GM12874 (cell line): Measurements from ENCODE around the gene ADAMTS6.
A peak's percentile ranks its signal among the peaks of the same experiment; 100 is the strongest.

Experiments used
- CTCF ChIP-seq: IDR thresholded peaks from 2 replicates; pipeline ENCODE4 v1.5.1; 2011; ENCODE audit warnings: low read depth, mild to moderate bottlenecking, control low read depth, low read length, moderate library complexity; ENCODE audit not compliant: insufficient read depth

Gene ADAMTS6

GRCh38 chr5:65485405-65485804 lies 3.7 kb upstream of the ADAMTS6 start:
- TF ChIP-seq CTCF = no peak

GRCh38 chr5:65483546-65484346 lies 2.0 kb upstream of the ADAMTS6 start:
- TF ChIP-seq CTCF = peak; percentile 19; the same call in 1 of the 2 replicates

GRCh38 chr5:65482736-65483545 lies 1.2 kb upstream of the ADAMTS6 start:
- no peak for TF ChIP-seq CTCF

- no peak for TF ChIP-seq CTCF
Measured at GRCh38 chr5:65482296-65482735, 596 bp upstream of the ADAMTS6 start.

- TF ChIP-seq CTCF = no peak
Measured at GRCh38 chr5:65481171-65481581, 544 bp downstream of the ADAMTS6 start.

- TF ChIP-seq CTCF = no peak
Measured at GRCh38 chr5:65480306-65480865, 1.3 kb downstream of the ADAMTS6 start.

GRCh38 chr5:65479527-65479926 lies 2.2 kb downstream of the ADAMTS6 start:
- TF ChIP-seq CTCF = no peak
